CD4-positive, alpha-beta T cell treated with Interleukin-17A for 4 hours (primary cell): ENCODE data around the gene CCL18.
"Not testable (repeated sequence)": the region's sequence is repeated elsewhere in the genome, so short reads cannot be mapped to it uniquely, and the experiment has no call there.

Experiments
- DNase-seq: peaks from one replicate; pipeline ENCODE4 v3.0.0-alpha.2; 2020; ENCODE audit warnings: mixed read lengths

CCL18 gene

DNA sequence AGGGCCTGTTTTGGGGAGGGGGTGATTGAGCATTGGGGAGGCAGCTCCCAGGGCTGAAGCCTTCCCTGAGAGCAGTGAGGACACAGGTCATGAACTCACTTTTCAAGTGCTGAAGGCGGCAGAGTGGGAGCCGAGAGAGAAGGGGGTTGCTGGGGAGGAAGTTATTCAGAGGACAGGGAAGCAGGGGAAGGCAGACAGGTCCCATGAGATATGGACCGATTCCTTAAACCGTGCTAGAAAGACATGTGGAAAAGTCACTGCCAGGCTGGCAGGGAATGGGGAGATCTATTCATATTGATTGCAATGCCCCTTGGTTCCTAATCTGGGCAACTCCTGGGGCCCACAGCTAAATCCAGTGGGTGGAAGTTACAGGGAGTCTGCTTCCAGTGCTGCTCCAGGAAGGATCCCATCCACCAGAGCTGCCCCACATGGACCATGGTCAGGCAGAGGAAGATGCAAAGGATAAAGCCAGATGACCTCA lies 40.7 kb downstream of the CCL18 start:
- DNase-seq = no peak

GRCh38 chr17:36105781-36106492 lies 41.9 kb downstream of the CCL18 start:
- no peak for DNase-seq

DNA sequence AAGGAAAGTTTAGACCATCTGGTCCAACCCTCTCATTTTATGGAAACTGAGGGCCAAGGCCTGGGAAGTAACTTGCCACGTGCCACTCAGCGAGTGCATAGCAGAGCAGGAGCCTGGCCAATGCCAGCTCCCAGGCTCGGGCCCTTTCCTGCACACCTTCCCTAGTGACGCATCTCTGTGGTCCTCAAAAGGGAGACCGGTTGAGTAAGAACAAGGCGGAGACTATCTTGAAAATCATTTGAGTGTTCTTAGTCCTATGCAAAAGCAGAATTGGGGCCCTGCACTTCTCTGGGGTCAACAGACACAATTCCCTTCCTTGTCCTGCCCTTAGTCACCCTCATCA lies 42.4 kb downstream of the CCL18 start:
- DNase-seq = no peak

DNA sequence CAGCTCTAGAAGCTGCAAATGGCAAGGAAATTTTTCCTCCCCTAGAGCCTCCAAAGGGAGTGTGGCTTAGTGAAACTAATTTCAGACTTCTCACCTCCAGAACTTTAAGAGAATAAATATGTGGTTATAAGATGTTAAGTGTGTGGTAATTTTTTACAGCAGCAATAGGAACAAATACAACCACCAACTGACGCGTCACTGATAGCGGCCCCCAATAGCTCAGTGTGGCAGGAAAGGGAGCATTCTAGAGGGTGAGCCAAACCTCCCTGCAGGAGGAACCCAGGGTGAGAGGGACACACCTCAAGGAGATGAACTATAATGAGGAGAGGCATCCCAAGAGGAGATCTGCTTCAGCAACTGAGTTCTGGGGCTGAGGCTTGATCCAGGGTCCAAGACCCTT lies 43.6 kb downstream of the CCL18 start:
- DNase-seq = no peak

DNA sequence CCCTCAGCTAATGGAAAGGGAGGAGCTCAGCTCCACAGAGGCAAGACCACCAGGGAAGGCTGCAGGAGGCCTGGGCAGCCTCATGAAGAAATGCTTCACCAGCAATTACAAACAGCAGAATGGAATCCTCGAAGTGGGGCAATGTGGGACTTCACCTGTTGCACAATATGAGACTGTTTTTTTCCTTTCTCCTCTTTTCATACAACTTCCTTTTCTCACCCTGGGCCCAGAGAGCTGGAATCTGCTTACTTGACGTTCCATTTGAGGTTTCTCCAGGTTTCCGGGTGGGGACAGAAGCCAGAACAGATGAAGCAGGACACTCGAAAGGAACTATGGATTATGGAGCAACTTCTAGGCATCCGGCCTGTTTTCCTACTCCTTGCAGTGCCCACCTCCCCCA lies 44.2 kb downstream of the CCL18 start:
- DNase-seq = not testable (repeated sequence)

DNA sequence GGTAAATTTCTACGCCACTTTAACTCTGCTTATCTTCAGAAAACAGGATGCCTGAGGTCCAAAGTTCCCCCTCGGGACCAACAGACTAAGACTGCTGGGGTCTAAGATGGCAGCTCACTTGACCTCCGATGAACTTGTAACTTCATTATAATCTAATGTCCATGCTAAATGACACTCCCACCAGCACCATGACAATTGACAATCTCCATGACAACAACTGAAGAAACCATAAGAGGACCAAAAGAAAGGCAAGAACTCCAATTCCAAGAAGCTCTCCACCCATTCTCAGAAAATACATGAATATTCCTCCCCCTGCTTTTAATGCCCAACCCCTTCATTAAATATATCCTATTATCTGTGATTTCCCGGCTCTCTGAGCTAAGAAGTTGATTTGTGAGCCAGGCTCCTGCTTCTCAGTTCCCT lies 47.0 kb downstream of the CCL18 start:
- DNase-seq = no peak

DNA sequence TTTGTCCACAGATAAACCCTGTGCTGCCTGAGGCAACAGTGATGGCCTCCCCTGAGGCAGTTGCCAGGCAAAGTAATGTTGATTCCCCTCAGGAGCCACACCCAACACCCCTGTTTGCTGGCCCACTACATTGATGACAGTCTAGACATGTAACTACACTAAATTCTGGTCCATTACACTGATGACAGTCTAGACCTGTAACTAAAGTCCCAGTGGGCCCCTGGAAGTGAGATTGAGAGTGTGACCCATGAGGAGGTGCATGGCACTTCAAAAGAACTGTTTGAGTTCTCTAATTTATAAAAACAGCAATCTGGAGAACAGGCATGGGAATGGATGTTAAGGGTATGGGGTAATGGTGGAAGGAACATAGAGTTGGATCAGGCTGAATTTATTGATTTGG lies 48.5 kb downstream of the CCL18 start:
- no peak for DNase-seq

DNA sequence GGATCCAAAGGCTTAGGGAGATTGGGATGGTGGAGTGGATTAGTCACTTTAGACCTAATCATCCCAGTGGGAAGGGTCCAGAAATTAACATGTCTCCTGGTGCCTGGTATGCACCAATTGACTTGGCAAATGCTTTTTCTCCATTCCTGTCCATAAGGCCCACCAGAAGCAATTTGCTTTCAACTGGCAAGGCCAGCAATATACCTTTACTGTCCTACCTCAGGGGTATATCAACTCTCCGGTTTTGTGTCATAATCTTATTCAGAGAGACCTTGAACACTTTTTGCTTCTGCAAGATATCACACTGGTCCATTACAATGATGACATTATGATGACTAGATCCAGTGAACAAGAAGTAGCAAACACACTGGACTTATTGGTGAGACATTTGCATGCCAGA lies 49.1 kb downstream of the CCL18 start:
- not testable (repeated sequence) for DNase-seq

DNA sequence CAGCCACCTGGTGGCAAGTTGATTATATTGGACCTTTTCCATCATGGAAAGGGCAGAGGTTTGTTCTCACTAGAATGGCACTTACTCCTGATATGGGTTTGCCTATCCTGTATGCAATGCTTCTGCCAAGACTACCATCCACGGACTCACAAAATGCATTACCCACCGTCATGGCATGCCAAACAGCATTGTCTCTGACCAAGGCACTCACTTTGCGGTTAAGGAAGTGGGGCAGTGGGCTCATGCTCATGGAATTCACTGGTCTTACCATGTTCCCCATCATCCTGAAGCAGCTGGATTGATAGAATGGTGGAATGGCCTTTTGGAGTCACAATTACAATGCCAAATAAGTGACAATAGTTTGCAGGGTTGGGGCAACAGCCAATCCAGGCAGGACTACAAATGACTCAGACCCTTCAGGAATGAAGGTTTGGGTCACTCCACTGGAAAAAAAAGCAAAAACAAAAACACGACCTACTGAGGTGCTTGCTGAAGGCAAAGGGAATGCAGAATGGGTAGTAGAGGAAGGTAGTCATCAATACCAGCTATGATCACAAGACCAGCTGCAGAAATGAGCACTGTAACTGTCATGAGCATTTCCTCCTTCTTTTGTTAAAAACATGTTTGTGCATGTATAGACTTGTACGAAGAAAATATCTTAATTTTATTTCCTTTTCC lies 51.0 kb downstream of the CCL18 start:
- not testable (repeated sequence) for DNase-seq

DNA sequence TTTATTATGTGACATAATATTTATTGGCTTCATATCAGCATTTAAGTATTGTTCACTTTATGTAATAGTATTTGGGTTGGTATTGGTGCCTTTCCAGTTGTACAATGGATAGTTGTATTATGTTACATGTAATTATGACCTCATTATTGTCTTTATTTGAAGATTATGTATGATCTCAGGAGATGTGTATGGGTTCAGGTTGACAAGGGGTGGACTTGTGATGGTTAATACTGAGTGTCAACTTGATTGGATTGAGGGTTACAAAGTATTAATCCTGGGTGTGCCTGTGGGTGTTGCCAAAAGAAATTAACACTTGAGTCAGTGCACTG lies 51.5 kb downstream of the CCL18 start:
- not testable (repeated sequence) for DNase-seq

DNA sequence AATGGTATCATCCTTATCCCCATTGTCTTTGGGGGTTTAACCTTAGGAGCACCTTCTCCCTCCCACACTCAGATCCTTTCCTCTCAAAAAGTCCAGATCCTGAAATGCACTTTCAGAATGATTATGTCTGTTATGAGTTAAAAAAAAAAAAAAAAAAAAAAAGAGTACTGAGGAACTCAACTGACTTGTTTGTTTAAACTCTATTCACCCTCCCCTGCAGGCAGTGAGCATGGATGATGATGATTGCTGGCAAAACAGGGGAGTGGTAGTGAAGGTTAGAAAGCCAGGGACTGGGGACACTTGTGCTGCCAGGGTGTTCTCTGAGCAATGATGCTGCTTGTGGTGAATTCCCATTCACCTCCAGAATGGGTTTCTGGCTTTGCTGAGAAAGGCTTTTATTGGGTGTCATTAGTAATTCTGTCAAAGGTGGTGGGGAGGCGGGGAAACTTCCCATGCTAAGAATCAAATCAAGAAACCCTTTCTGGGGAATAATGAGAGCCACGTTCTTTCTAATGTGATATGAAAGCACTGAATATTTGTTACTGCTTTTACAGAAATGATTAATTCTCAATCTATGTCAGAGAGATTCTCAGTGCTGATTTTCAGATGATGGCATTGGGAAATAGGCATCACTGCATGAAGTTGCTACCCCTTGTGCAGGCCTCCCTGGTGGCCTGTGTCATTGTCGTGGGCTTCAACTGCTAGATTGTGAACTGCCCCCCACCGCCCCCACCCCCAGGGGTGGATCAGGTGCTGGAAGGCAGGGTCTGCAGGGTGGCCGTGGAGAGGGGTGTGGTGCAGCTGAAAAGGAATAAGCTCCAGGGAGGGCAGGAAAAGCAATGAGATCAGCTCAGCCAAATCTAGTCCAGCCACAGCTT lies 53.7 kb downstream of the CCL18 start:
- no peak for DNase-seq

DNA sequence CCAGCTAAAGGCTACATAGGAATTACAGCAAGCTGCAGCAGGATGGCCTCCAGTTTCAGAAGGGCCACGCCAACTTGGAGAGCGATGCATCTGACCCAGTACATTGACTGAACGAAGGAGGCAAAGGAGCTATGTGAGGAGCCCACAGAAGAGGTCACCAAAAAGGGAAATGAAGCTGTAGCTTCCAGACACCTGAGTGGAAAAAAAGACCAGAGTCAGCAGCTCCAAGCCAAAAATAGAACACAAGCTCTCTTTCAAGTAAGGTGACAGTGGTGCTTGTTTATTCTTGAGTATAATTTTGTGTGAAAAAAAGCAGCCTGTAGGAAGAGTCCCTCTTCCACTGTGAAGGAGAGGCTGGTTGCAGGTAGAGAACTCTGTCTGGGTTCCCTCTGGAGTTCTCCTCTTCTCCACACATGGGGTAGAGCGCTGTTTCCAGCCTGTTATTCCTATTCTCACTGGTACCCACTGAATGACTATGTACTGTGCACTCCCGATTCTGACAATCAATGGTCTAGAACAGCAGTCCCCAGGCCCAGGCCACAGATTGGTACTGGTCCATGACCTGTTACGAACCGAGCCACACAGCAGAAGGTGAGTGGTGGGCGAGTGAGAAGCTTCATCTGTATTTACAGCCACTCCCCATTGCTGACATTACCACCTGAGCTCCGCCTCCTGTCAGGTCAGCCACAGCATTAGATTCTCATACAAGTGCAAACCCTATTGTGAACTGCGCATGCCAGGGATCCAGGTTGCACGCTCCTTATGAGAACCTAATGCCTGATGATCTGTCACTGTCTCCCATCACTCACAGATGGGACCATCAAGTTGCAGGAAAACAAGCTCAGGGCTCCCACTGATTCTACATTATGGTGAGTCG lies 54.6 kb downstream of the CCL18 start:
- DNase-seq = no peak

DNA sequence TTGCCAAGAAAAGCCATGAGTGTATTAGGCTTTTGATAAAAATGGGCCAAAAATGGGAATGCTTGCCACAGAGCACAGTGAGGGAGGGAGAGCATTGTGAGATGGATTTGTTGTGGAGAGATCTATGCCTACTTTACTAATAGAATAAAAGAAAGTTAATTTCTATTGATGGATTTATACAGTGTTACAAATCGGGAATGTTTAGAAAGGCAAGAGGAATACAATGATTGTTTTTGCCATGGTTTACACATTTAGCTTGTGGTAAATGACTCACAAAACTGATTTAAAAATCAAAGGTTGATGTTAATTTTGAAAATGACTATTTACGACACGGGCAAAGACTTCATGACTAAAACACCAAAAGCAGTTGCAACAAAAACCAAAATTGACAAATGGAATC lies 56.1 kb downstream of the CCL18 start:
- DNase-seq = no peak

GRCh38 chr17:36121099-36121498 lies 57.0 kb downstream of the CCL18 start:
- not testable (repeated sequence) for DNase-seq
